ENCODE measurements around the gene TM9SF1. TPM values are rescaled to one million over a fixed set of nuclear protein-coding genes. Genes with fewer than 3 reads are reported as not detected.
A peak's percentile ranks its signal among the peaks of the same experiment; 100 is the strongest.

The TM9SF1 gene
- total and polyA plus RNA-seq, 2 of the 13 experiments (the other 11 are each of a cell fraction or from before 2014, with no cell fraction given) = 83.2 to 110 TPM

- peak; percentile 86 for TF ChIP-seq ZNF441 (CRISPR knock-in tag; IDR thresholded peaks at IDR 0.05; ENCODE audit: borderline replicate concordance)
- TF ChIP-seq ERF (CRISPR knock-in tag; IDR thresholded peaks at IDR 0.05) = peak; percentile 100
- peak; percentile 96; the same call in 1 of the 2 replicates for TF ChIP-seq NCOA1 (CRISPR knock-in tag; IDR thresholded peaks at IDR 0.05)
- peak; percentile 36; the same call in 1 of the 2 replicates for TF ChIP-seq KAT2B (IDR thresholded peaks at IDR 0.05; ENCODE audit: borderline replicate concordance, low read depth, low read length)
- TF ChIP-seq ZNF3 (CRISPR knock-in tag; IDR thresholded peaks at IDR 0.05) = 0 out of 2 replicates have a peak, but pooled peaks have one; percentile 77
- peak; percentile 25; the same call in 1 of the 2 replicates for TF ChIP-seq ZBTB1 (CRISPR knock-in tag; IDR thresholded peaks at IDR 0.05; ENCODE audit: borderline replicate concordance)
- TF ChIP-seq PBX2 (CRISPR knock-in tag; IDR thresholded peaks at IDR 0.05) = peak; percentile 41
- peak; percentile 93 for TF ChIP-seq SRF (IDR thresholded peaks at IDR 0.05; ENCODE audit: low read depth, low read length)
- TF ChIP-seq CHCHD3 (CRISPR knock-in tag; IDR thresholded peaks at IDR 0.05) = peak; percentile 94
- TF ChIP-seq ZNF766 (CRISPR knock-in tag; IDR thresholded peaks at IDR 0.05; ENCODE audit: borderline replicate concordance) = peak; percentile 97
- TF ChIP-seq ZBTB14 (CRISPR knock-in tag; IDR thresholded peaks at IDR 0.05) = peak; percentile 70
- peak; percentile 97 for TF ChIP-seq RFXAP (CRISPR knock-in tag; IDR thresholded peaks at IDR 0.05; ENCODE audit: borderline replicate concordance)
- TF ChIP-seq ZSCAN22 (CRISPR knock-in tag; IDR thresholded peaks at IDR 0.05) = no peak
- no peak; the same call in 1 of the 2 replicates for TF ChIP-seq ZNF484 (CRISPR knock-in tag; IDR thresholded peaks at IDR 0.05; ENCODE audit: borderline replicate concordance, low read depth)
- TF ChIP-seq HNRNPK (IDR thresholded peaks at IDR 0.05; ENCODE audit: low read depth, low read length, poor library complexity, severe bottlenecking) = no peak
- no peak for TF ChIP-seq ZNF564 (CRISPR knock-in tag; IDR thresholded peaks at IDR 0.05)
- peak; percentile 100 for TF ChIP-seq CCAR2 (optimal IDR thresholded peaks at IDR 0.05; ENCODE audit: low read depth, low read length)
- peak; percentile 91 for TF ChIP-seq FOXK2 (IDR thresholded peaks at IDR 0.05)
- peak; percentile 100 for TF ChIP-seq ASH2L (IDR thresholded peaks at IDR 0.05; ENCODE audit: insufficient read length, low read depth, low read length)
- TF ChIP-seq FOXA1 (IDR thresholded peaks at IDR 0.05) = no peak
- TF ChIP-seq FOXA1 (CRISPR knock-in tag; IDR thresholded peaks at IDR 0.05) = peak; percentile 76
- peak; percentile 98 for TF ChIP-seq ZNF354B (CRISPR knock-in tag; IDR thresholded peaks at IDR 0.05)
- peak; percentile 86 for TF ChIP-seq GTF2F1 (IDR thresholded peaks at IDR 0.05; ENCODE audit: low read length)
- peak; percentile 97 for TF ChIP-seq ZNF883 (CRISPR knock-in tag; IDR thresholded peaks at IDR 0.05; ENCODE audit: not compliant biosample characterization)
- TF ChIP-seq ATF4 (CRISPR knock-in tag; IDR thresholded peaks at IDR 0.05) = no peak
- no peak for TF ChIP-seq RNF219 (CRISPR knock-in tag; IDR thresholded peaks at IDR 0.05)
Measured at GRCh38 chr14:24188251-24189058, 6.8 kb downstream of the TM9SF1 start, which contains the start of gene IPO4 (continued).
